HAP-1 (cell line): ENCODE measurements around the gene FOXO4.
"Not testable (repeated sequence)": the region's sequence is repeated elsewhere in the genome, so short reads cannot be mapped to it uniquely, and the experiment has no call there.

Experiments
- DNase-seq, 2 experiments: peaks; one replicate each; pipeline ENCODE4 v3.0.0-alpha.2; 2016 to 2020; ENCODE audit warnings: low spot score in 2 of 2
- H3K27me3 ChIP-seq: fragments of 250-450 bp; sonication (Bioruptor Pico); 2 replicates; pipeline ENCODE4 v1.5.1; 2020; ENCODE audit warnings: low read depth, mild to moderate bottlenecking, moderate library complexity
- H3K36me3 ChIP-seq: fragments of 250-450 bp; sonication (Bioruptor Pico); replicated peaks from 2 replicates; pipeline ENCODE4 v1.5.1; 2020; ENCODE audit warnings: mild to moderate bottlenecking
- H3K4me1 ChIP-seq: fragments of 250-450 bp; sonication (Bioruptor Pico); 2 replicates; pipeline ENCODE4 v1.5.1; 2020; ENCODE audit warnings: mild to moderate bottlenecking
- H3K4me3 ChIP-seq: fragments of 250-450 bp; sonication (Bioruptor Pico); 2 replicates; pipeline ENCODE4 v1.5.1; 2020; ENCODE audit warnings: mild to moderate bottlenecking, moderate library complexity
- H3K9me3 ChIP-seq: fragments of 250-450 bp; sonication (Bioruptor Pico); 2 replicates; pipeline ENCODE4 v1.5.1; 2020; ENCODE audit warnings: mild to moderate bottlenecking, moderate library complexity
- in situ Hi-C: fragments of 300-500 bp; cut with MboI; formaldehyde crosslinking; loops from 3 replicates; pipeline ENCODE4 v1.14.3; 2020; ENCODE audit warnings: low sequenced_read_pairs, inconsistent platforms, mixed read lengths

Gene FOXO4, protein sequence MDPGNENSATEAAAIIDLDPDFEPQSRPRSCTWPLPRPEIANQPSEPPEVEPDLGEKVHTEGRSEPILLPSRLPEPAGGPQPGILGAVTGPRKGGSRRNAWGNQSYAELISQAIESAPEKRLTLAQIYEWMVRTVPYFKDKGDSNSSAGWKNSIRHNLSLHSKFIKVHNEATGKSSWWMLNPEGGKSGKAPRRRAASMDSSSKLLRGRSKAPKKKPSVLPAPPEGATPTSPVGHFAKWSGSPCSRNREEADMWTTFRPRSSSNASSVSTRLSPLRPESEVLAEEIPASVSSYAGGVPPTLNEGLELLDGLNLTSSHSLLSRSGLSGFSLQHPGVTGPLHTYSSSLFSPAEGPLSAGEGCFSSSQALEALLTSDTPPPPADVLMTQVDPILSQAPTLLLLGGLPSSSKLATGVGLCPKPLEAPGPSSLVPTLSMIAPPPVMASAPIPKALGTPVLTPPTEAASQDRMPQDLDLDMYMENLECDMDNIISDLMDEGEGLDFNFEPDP

DNA sequence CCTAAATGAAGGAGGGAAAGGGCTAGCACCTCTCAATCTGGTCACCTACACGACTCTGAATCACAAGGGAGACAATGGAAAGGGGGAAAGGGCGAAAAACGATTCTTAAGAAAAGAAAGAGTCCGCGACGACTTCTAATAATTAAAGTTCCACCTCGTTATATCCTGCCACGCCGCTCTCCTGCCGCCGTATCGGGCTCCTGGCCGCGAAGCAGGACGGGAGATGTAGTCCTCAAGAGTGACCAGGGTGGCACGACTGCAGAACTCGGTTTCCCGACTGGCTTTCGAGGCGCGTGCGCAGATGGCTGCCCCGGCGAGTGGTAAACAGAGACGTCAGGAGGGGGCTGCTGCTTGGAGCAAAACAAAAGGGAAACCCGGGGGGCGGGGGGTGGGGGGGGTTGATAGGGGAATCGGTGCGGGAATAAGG, at the start of gene FOXO4:
Gene FOXO4 (plus strand): TSS at position 297 of the 426 bp plus-strand sequence. CDS start 678 bp downstream, outside the sequence.
- Histone ChIP-seq H3K27me3 (no peaks in the 10 kb centered on the region), H3K36me3 (no peaks in the 10 kb centered on the region), H3K4me1 (peaks cover 9% of the 10 kb centered on the region), H3K9me3 (no peaks in the 10 kb centered on the region), H3K4me3 (peak within 1 kb of the TSS; percentile 53)
- DNase-seq = peak; percentile 91 to 97
- in situ Hi-C loops = no loop called here

DNA sequence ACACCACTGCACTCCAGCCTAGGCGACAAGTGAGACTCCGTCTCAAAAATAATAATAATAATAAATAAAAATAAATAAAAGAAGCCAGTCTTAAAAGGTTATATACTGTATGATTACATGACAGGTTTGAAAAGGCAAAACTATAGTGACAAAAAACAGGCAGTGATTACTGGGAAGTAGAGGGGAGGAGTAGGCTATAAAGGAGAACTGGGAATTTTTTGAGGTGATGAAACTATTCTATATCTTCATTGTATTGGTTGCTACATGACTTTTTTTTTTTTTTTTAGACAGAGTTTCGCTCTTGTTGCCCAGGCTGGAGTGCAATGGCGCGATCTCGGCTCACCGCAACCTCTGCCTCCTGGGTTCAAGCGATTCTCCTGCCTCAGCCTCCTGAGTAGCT, 47.8 kb upstream of the FOXO4 start:
- in situ Hi-C loops, H3K9me3 ChIP-seq, H3K36me3 ChIP-seq, H3K27me3 ChIP-seq, H3K4me3 ChIP-seq, DNase-seq, H3K4me1 ChIP-seq: not testable (repeated sequence)

DNA sequence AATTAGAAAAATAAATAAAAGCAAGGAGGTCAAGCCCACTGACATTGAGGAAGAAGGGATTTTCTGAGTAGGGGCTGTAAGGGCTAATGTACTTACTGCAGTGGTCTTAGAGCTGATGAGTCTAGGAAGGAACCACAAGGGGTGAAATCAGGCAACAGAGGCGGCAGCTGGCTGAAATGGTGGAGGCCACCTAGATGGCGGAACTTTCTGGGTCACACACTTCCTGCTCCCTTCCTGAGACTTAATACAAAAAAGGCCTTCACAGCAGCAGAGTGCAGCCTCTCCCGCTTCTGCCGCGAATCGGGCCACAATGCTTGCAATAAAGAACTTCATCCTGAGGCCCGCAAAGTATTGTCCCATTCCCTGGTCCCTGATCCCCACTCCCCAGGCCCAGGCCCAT, 42.9 kb upstream of the FOXO4 start:
- Histone ChIP-seq H3K4me1 (peaks cover 6% of the 10 kb centered on the region), H3K36me3 (peaks cover 31% of the 10 kb centered on the region), H3K4me3 (no peak overlapping the region), H3K27me3 (no peaks in the 10 kb centered on the region), H3K9me3 (no peaks in the 10 kb centered on the region)
- DNase-seq = no peak
- in situ Hi-C loops = no loop called here

DNA sequence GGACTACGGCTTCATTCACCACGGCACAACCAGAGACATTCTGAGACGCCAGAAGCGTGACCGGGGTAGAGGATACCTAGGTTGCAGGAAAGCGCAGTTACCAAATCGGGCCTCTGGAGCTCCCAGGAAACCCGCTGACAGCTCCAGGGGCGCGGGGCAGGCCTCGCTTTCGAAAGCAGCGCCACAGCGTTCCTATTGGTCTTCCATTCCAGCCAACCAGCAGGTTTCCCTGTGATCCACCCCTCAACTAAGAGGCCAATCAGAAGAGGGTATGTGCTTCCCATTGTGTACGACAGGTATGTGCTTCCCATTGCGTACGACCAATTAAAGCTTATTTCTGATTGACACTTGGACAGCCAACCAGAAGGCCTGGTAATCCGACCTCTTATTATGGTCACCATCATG, 42.4 kb upstream of the FOXO4 start:
- Histone ChIP-seq H3K27me3 (no peaks in the 10 kb centered on the region), H3K4me3 (no peak overlapping the region), H3K9me3 (no peaks in the 10 kb centered on the region), H3K4me1 (peaks cover 6% of the 10 kb centered on the region), H3K36me3 (peaks cover 31% of the 10 kb centered on the region)
- DNase-seq = no peak
- in situ Hi-C loops = no loop called here

DNA sequence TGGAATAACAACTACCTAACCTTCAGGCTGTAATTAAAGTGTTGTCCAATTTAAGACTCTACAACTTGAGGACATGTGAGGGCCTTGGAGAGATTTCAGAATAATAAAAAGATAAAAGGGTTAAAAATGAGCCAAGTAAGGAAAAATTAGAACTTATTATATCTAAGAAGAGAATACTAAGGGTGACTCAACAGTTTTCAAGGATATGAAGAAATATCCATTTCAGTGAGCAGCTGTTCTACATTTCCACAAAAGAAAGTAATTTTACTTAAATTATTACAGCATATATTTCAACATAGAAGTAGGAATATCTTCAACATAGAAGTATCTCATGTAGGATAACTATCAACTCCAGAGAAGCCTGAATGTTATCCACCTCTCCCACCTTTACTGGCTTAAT, 38.8 kb upstream of the FOXO4 start:
- Histone ChIP-seq H3K9me3 (no peaks in the 10 kb centered on the region), H3K4me3 (no peak overlapping the region), H3K4me1 (peaks cover 6% of the 10 kb centered on the region), H3K27me3 (no peaks in the 10 kb centered on the region), H3K36me3 (peaks cover 53% of the 10 kb centered on the region)
- in situ Hi-C loops = no loop called here
- no peak for DNase-seq

DNA sequence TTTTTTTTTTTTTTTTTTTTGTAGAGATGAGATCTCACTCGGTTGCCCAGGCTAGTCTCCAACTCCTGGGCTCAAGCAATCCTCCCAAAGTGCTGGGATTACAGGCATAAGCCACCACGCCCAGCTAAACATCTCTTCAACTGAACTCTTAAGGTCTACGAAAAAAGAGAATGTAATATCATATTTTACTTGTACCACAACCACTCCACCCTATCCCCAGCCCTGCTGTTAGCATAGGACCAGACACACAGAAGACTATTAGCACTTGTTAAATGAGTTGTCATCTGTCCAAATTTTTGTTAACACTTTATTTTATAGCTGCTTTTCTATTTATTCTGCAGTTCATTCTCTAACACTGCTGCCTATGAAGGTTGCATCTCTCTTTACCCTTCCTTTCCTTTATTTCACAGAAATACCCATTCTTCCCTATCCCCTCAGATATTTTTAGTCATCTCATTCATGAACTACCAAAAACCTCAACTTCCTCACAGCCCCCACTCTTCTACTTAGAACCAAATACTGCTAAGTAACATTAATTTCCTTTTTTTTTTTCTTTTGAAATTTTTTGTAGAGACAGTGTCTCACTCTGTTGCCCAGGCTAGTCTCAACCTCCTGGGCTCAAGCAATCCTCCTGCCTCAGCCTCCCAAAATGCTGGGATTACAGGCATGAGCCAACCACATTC, 37.7 kb upstream of the FOXO4 start:
- H3K4me1 ChIP-seq = peaks cover 6% of the 10 kb centered on the region
- H3K36me3 ChIP-seq = peaks cover 64% of the 10 kb centered on the region
- in situ Hi-C loops = no loop called here
- no peaks in the 10 kb centered on the region for H3K27me3 ChIP-seq
- no peak for DNase-seq
- H3K4me3 ChIP-seq = no peak overlapping the region
- H3K9me3 ChIP-seq = no peaks in the 10 kb centered on the region

DNA sequence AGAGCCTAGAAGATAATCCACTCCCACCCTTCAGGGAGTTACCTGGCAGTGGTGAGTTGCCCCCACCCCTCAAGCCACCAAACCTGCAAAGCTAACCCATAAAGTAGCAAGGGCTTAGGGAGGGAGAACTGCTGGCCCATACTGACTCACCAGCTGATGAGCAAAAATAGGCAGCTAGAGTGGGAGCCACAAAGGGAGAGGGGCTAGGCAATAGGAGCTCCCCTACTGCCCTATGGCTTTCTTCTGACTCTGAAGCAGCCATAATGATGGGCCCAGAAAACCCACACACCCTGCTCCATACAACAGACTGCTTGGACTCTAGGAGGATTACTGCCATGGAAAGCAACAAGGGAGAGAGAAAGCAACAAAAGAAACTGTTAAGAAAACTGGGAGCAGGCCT, 35.5 kb upstream of the FOXO4 start:
- in situ Hi-C loops = no loop called here
- H3K27me3 ChIP-seq = no peaks in the 10 kb centered on the region
- H3K36me3 ChIP-seq = peaks cover 65% of the 10 kb centered on the region
- H3K9me3 ChIP-seq = no peaks in the 10 kb centered on the region
- no peak overlapping the region for H3K4me3 ChIP-seq
- no peak for DNase-seq
- H3K4me1 ChIP-seq = peaks cover 17% of the 10 kb centered on the region

DNA sequence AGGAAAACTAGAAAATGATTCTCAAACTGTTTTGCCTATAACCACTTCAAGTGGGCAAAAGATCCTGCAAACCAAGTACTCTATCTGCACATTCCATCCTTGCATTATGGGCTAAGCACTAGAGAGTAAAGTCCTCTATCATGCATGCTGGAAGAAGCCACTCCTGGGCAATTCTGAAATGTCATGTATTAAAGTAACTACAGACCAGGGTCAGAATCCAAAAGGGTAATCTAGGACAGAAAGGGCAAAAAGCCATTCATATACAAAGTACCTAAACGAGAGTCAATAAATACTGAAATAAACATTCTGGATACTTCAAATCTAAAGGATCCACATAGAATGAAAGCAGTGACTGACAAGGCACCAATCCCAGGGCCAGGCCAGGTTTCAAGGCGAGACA, 28.6 kb upstream of the FOXO4 start:
- Histone ChIP-seq H3K36me3 (peaks cover 22% of the 10 kb centered on the region), H3K27me3 (no peaks in the 10 kb centered on the region), H3K4me3 (peak overlapping the region; percentile 90), H3K9me3 (no peaks in the 10 kb centered on the region), H3K4me1 (peaks cover 20% of the 10 kb centered on the region)
- in situ Hi-C loops = no loop called here
- DNase-seq = no peak

DNA sequence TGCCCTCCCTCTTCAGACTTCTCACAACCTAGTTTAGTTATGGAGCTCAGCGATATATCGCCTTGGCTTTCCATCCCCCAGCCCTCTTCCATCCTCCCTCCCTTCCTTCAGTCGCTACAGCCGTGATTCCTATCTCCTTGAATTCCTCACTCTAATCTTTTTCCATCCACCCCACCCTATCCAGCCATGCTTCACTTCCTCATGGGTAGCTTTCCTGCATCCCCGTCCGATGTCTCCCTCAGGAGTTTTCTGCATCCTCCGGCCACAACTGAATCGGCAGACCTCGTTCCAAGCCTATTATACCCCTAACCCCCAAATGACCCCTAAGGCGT, 28.0 kb upstream of the FOXO4 start:
- in situ Hi-C loops = no loop called here
- H3K4me1 ChIP-seq = peaks cover 20% of the 10 kb centered on the region
- DNase-seq = peak in 1 of 2 experiments; percentile 33
- no peaks in the 10 kb centered on the region for H3K9me3 ChIP-seq
- H3K27me3 ChIP-seq = peaks cover 4% of the 10 kb centered on the region
- peak overlapping the region; percentile 90 for H3K4me3 ChIP-seq
- H3K36me3 ChIP-seq = peaks cover 16% of the 10 kb centered on the region

DNA sequence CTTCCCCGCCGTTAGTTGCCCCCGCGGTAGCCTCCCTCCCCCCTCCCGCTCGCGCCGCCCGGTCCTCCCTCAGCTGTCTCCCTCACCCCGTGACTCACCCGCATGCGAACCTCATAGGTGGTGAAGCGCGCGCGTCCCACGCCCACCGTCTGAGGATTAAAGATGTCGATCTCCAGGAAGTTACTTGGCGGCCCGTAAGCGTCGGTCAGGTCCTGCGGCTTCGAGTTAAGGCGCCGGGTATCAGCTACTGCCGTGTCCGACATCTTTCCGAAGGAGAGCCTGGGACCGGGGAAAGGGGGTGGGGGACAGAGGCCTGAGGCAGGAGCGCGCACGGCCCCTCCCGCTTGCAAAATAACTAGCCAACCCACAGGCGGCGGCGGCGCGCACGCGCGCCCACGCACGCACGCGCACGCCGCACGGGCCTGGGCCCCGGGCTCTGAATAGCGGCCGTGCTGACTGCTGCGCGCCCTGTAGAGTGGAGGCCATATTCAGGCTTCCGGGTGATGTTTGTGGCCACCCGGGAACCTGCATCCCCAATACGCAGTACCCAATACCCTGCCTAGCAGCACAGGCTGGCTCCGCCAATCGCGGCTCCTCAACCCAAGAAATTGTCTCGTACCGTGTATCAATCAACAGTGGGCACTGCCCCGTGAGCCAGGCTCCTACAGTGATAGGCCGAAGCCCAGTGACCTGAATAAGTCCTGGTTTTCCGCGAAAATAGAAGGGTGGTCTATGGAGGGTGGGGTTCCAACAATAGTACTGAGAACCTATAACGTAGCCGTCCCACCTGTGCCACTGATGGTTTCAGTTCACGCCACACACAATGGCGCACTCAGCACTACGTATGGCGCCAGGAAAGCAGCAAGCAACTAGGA, 27.4 kb upstream of the FOXO4 start, which contains the start of gene SNX12:
Gene SNX12 (minus strand): TSS at position 291 of the 875 bp plus-strand sequence. CDS start 28 bp downstream, at position 263.
- in situ Hi-C loops = no loop called here
- H3K27me3 ChIP-seq = peaks cover 7% of the 10 kb centered on the region
- peaks cover 10% of the 10 kb centered on the region for H3K36me3 ChIP-seq
- no peaks in the 10 kb centered on the region for H3K9me3 ChIP-seq
- H3K4me3 ChIP-seq = peak within 1 kb of the TSS; percentile 90
- DNase-seq = peak; percentile 93 to 96
- peaks cover 20% of the 10 kb centered on the region for H3K4me1 ChIP-seq

DNA sequence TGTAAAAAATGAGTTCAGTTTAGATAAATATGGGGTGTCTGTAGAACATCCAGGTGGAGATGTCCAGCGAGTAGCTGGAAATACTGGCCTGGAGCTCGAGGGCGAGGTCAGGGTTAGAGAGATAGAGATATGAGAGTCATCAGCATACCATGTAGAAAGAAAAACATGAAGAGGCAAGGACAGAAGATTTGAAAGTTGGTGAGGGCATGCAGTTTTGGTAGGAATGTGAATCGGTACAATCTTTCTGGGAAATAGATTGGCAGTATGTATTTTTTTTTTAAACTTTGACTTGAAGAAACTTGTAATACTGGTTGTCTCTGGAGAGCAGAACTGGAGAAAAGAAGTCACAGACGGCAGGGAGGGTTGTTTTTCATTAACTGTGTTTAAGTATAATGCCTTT, 25.1 kb upstream of the FOXO4 start:
- in situ Hi-C loops = no loop called here
- Histone ChIP-seq H3K4me1 (peaks cover 9% of the 10 kb centered on the region), H3K36me3 (peaks cover 3% of the 10 kb centered on the region), H3K27me3 (peaks cover 14% of the 10 kb centered on the region), H3K4me3 (no peak overlapping the region), H3K9me3 (no peaks in the 10 kb centered on the region)
- no peak for DNase-seq

DNA sequence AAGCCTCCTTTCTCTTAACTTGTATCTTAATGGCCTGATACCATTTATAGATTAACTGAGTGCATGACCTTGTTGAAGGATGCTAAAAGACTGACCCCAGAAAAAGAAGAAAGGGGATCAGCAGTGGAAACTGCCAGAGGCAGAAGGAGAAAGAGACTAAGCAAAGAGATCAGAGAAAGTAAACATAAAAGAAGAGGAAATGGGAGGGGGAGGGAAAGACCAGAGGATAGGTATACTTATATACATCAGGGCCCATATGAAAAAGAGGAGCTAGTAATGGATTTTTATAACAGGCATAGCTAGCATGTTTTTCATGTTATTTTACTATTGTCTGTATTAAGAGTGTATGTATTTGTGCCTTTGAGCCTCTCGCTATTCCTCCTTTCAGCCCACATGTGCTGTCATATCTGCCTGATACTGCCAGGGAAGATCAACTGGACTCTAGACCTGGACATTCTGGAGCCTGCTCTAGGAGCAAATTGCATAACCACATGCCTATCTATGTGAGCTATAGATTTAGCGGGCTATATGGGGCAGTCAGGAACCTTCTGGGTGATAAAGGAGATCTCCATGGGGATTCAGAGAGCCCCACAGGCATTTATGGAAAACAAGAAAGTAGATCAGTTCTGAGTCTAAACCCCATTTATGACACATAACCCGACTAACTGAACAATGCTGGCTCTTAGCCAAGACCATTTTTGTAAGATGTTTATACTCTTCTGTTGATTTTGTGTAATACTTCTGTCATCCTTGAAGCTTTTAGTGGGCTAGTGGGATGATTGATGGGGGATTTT, 14.1 kb upstream of the FOXO4 start:
- H3K4me3 ChIP-seq = no peak overlapping the region
- H3K9me3 ChIP-seq = no peaks in the 10 kb centered on the region
- H3K27me3 ChIP-seq = peaks cover 3% of the 10 kb centered on the region; the same call in 1 of the 2 replicates
- in situ Hi-C loops = no loop called here
- DNase-seq = no peak
- peaks cover 17% of the 10 kb centered on the region for H3K4me1 ChIP-seq
- H3K36me3 ChIP-seq = no peaks in the 10 kb centered on the region

DNA sequence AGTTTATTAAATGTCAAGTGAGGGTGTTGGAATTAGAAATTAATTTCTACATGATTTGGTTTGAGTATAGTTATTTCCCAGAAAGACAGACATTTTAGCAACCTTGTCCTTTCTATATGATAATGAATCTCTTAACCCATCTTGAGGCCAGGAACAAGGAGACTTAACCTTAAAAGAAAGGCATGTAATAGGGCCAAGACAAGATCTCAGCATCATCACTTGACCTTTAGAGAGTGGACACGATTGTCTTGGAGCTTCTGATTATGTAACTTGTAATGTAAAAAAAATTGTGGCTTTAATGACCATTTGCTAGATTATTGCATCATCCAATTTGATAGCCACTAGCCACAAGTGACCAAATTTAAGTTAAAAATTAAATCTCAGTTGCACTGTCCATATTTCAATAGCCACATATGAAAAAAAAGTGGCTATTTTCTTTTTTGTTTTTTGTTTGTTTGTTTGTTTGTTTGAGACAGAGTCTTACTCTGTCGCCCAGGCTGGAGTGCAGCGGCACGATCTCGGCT, 13.5 kb upstream of the FOXO4 start:
- H3K9me3 ChIP-seq = no peaks in the 10 kb centered on the region
- peaks cover 17% of the 10 kb centered on the region for H3K4me1 ChIP-seq
- no peaks in the 10 kb centered on the region for H3K36me3 ChIP-seq
- no peaks in the 10 kb centered on the region for H3K27me3 ChIP-seq
- no peak overlapping the region for H3K4me3 ChIP-seq
- no peak for DNase-seq
- in situ Hi-C loops = no loop called here
